B cell (primary cell): ENCODE results near the gene GAP43. TPM values are rescaled to one million over a fixed set of nuclear protein-coding genes. Genes with fewer than 3 reads are reported as not detected.

Experiments used
- ATAC-seq: fragments of 200-7000 bp; cut with Tn5 transposase; one replicate; pipeline ENCODE4 v1.10.0; 2021; ENCODE audit warnings: low read depth, mild to moderate bottlenecking, moderate number of reproducible peaks, moderate library complexity
- CTCF ChIA-PET: fragments of 350-600 bp; sonication (Branson Sonifier 250); formaldehyde crosslinking; loops from one replicate; lab custom pipeline; 2021; ENCODE audit warnings: antibody characterized with exemption, inconsistent platforms; lab: Charles Lee
- POLR2A ChIA-PET: fragments of 350-600 bp; sonication (Branson Sonifier 250); formaldehyde crosslinking; loops from one replicate; lab custom pipeline; 2021; ENCODE audit warnings: antibody characterized with exemption; lab: Charles Lee
- DNase-seq: peaks from one replicate; pipeline ENCODE4 v3.0.0; 2013
- H2AFZ ChIP-seq: 2 replicates; pipeline ENCODE4 v1.6.1; 2012; ENCODE audit warnings: mild to moderate bottlenecking, low read depth, low read length; ENCODE audit not compliant: insufficient read depth, poor library complexity, severe bottlenecking
- H3K27ac ChIP-seq, 2 donors: 1 replicate in 1 of 2; 2 replicates in 1 of 2; pipeline ENCODE4 v1.5.1; 2012 to 2013; ENCODE audit warnings: low read length in 2 of 2, mild to moderate bottlenecking in 2 of 2, moderate library complexity in 1 of 2
- H3K27me3 ChIP-seq, 4 experiments: fragments of 200-600 bp in 1 of 4; sonication (generic) in 1 of 4; replicated peaks in 1 of 4; 1 replicate in 2 of 4; 2 replicates in 2 of 4; pipeline versions ENCODE4 v1.6.1 to v1.7.0; 2013 to 2016; ENCODE audit warnings: low read length in 3 of 4, mild to moderate bottlenecking in 2 of 4, mixed read lengths in 1 of 4, moderate library complexity in 1 of 4; ENCODE audit not compliant: insufficient read depth in 4 of 4, control insufficient read depth in 3 of 4; ENCODE audit errors: control extremely low read depth in 1 of 4
- H3K36me3 ChIP-seq, 2 experiments: replicated peaks in 1 of 2; 1 replicate in 1 of 2; 2 replicates in 1 of 2; pipeline versions ENCODE4 v1.6.1 to v1.7.1; 2013; ENCODE audit warnings: low read length in 1 of 2; ENCODE audit not compliant: insufficient read depth in 2 of 2, control insufficient read depth in 1 of 2; ENCODE audit errors: control extremely low read depth in 1 of 2, extremely low read depth in 1 of 2
- H3K4me1 ChIP-seq, 2 donors: fragments of 200-600 bp in 1 of 2; sonication (generic) in 1 of 2; 1 replicate in 1 of 2; 2 replicates in 1 of 2; pipeline versions ENCODE4 v1.5.1 to v1.6.1; 2013 to 2017; ENCODE audit warnings: low read length in 2 of 2; ENCODE audit not compliant: control insufficient read depth in 2 of 2, insufficient read depth in 2 of 2
- H3K4me2 ChIP-seq: replicated peaks from 2 replicates; pipeline ENCODE3; 2012; ENCODE audit warnings: mild to moderate bottlenecking, low read depth, low read length; ENCODE audit not compliant: poor library complexity, severe bottlenecking
- H3K4me3 ChIP-seq, 5 experiments: fragments of 200-600 bp in 1 of 5; sonication (generic) in 1 of 5; 1 replicate in 3 of 5; 2 replicates in 2 of 5; pipeline versions ENCODE4 v1.5.1 to v1.7.0; 2011 to 2016; ENCODE audit warnings: low read length in 4 of 5, mild to moderate bottlenecking in 4 of 5, low read depth in 2 of 5, control low read depth in 1 of 5, moderate library complexity in 1 of 5; ENCODE audit not compliant: insufficient read depth in 1 of 5; ENCODE audit errors: control extremely low read depth in 1 of 5, extremely low read depth in 1 of 5
- H3K79me2 ChIP-seq: fragments of 200-600 bp; sonication (generic); one replicate; pipeline ENCODE4 v1.6.0; 2016; ENCODE audit warnings: low read length; ENCODE audit not compliant: control insufficient read depth, insufficient read depth
- H3K9ac ChIP-seq: fragments of 200-600 bp; sonication (generic); 2 replicates; pipeline ENCODE4 v1.6.1; 2017; ENCODE audit warnings: mild to moderate bottlenecking, low read length, moderate library complexity
- H3K9me3 ChIP-seq, 3 donors: one replicate each; pipeline versions ENCODE4 v1.6.1 to v1.7.1; 2013; ENCODE audit warnings: low read length in 2 of 3; ENCODE audit not compliant: control insufficient read depth in 2 of 3, insufficient read depth in 1 of 3; ENCODE audit errors: control extremely low read depth in 1 of 3
- H4K20me1 ChIP-seq: 2 replicates; pipeline ENCODE4 v1.6.0; 2012; ENCODE audit warnings: mild to moderate bottlenecking, low read length; ENCODE audit not compliant: insufficient read depth, control insufficient read depth, poor library complexity, severe bottlenecking
- H3K27ac Mint-ChIP-seq: one replicate; pipeline ENCODE4 v1.8.0; 2021; ENCODE audit warnings: mixed read lengths
- H3K27me3 Mint-ChIP-seq: one replicate; pipeline ENCODE4 v1.8.0; 2021; ENCODE audit warnings: mixed read lengths
- H3K4me1 Mint-ChIP-seq: one replicate; pipeline ENCODE4 v1.8.0; 2021; ENCODE audit warnings: mixed read lengths
- H3K4me3 Mint-ChIP-seq: one replicate; pipeline ENCODE4 v1.8.0; 2021; ENCODE audit warnings: mixed read lengths
- H3K9me3 Mint-ChIP-seq: one replicate; pipeline ENCODE4 v1.8.0; 2022; ENCODE audit warnings: mixed read lengths; ENCODE audit not compliant: insufficient read depth
- EZH2 ChIP-seq: IDR thresholded peaks from 2 replicates; pipeline ENCODE4 v1.6.1; 2012; ENCODE audit warnings: borderline replicate concordance, low read depth, mild to moderate bottlenecking, moderate library complexity, low read length; ENCODE audit not compliant: insufficient read depth, poor library complexity, severe bottlenecking
- WGBS: methylation state at CpG from one replicate; pipeline ENCODE4 v1.1.5; 2013; ENCODE audit warnings: missing lambda C conversion rate; ENCODE audit not compliant: insufficient coverage; 5-methylcytosine and 5-hydroxymethylcytosine counted together
- intact Hi-C: fragments of 100-400 bp; cut with micrococcal nuclease; formaldehyde crosslinking; loops from one replicate; pipeline ENCODE4 v1.10.0; 2022
- polyA plus RNA-seq: library from polyadenylated mRNA; depleted of rRNA; stranded (reverse); fragments of >200 nt; gene quantifications from 2 replicates; pipeline ENCODE4 v1.2.3, GENCODE V29; 2012
- total RNA-seq, 2 donors: library from RNA; stranded (reverse); fragments of 120-200 nt in 1 of 2; gene quantifications; 1 replicate in 1 of 2; 2 replicates in 1 of 2; pipeline versions ENCODE4 v1.2.3 to v1.2.4, GENCODE V29; 2013 to 2022
- TF ChIP-seq, protein P1 (sequence below): fragments of 200-600 bp; IDR thresholded peaks from one replicate; pipeline ENCODE4 v1.8.0; 2022; ENCODE audit warnings: antibody characterized with exemption, mild to moderate bottlenecking

The GAP43 gene
- total and polyA plus RNA-seq, 2 donors (not counting 1 experiment from before 2014, with no cell fraction given), result 0.04 TPM; not detected in 1

DNA sequence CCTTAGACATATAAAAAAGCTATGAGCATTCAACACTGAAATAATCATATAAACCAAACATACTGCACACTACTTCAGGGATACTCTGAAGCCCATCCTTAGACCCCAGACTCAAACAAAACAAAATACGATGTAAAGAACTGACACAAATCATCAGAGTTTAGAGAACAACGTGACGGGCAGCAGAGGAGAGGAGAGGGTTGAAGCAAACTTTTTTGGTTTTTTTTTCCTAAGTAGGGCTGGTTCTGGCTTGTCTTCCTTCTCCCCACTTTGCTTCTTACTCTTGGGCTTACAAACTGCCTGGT, 34.7 kb downstream of the GAP43 start:
- H3K9me3 Mint-ChIP-seq, result no peaks in the 10 kb centered on the region
- Histone ChIP-seq H3K4me2 (peak overlapping the region; percentile 78), H4K20me1 (no peaks in the 10 kb centered on the region), H3K4me3 (peak overlapping the region; percentile 66 to 93 (median 70)), H3K27me3 (no peaks in the 10 kb centered on the region), H3K9me3 (no peaks in the 10 kb centered on the region), H3K27ac (peak overlapping the region; percentile 88 to 93), H3K36me3 (no peaks in the 10 kb centered on the region), H3K79me2 (no peaks in the 10 kb centered on the region), H3K4me1 (peaks cover 14 to 38% of the 10 kb centered on the region in 2 donors), H2AFZ (peak overlapping the region; percentile 94), H3K9ac (peak overlapping the region; percentile 92)
- POLR2A ChIA-PET, result no interaction called here
- ATAC-seq (no peak), DNase-seq (no peak)
- H3K4me3 Mint-ChIP-seq, result peak overlapping the region; percentile 94
- TF ChIP-seq, protein P1, sequence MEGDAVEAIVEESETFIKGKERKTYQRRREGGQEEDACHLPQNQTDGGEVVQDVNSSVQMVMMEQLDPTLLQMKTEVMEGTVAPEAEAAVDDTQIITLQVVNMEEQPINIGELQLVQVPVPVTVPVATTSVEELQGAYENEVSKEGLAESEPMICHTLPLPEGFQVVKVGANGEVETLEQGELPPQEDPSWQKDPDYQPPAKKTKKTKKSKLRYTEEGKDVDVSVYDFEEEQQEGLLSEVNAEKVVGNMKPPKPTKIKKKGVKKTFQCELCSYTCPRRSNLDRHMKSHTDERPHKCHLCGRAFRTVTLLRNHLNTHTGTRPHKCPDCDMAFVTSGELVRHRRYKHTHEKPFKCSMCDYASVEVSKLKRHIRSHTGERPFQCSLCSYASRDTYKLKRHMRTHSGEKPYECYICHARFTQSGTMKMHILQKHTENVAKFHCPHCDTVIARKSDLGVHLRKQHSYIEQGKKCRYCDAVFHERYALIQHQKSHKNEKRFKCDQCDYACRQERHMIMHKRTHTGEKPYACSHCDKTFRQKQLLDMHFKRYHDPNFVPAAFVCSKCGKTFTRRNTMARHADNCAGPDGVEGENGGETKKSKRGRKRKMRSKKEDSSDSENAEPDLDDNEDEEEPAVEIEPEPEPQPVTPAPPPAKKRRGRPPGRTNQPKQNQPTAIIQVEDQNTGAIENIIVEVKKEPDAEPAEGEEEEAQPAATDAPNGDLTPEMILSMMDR, result no peak
- no peak for TF ChIP-seq EZH2
- no peaks in the 10 kb centered on the region for H3K27me3 Mint-ChIP-seq
- peaks cover 40% of the 10 kb centered on the region for H3K4me1 Mint-ChIP-seq
- CTCF ChIA-PET, result interaction anchor here (0.7 to 1.1 kb wide), 2 partner anchors 60 to 126 kb away, joined by 3 to 5 read pairs; no protein-coding TSS in a partner anchor
- WGBS, result no CpG with 5 or more reads among the region's 3 CpGs
- intact Hi-C loops, result loop anchor here (1.0 to 10.0 kb wide), 4 partner anchors 35 to 511 kb away; partner anchors contain the start of gene ZBTB20
- H3K27ac Mint-ChIP-seq, result peak overlapping the region; percentile 100

DNA sequence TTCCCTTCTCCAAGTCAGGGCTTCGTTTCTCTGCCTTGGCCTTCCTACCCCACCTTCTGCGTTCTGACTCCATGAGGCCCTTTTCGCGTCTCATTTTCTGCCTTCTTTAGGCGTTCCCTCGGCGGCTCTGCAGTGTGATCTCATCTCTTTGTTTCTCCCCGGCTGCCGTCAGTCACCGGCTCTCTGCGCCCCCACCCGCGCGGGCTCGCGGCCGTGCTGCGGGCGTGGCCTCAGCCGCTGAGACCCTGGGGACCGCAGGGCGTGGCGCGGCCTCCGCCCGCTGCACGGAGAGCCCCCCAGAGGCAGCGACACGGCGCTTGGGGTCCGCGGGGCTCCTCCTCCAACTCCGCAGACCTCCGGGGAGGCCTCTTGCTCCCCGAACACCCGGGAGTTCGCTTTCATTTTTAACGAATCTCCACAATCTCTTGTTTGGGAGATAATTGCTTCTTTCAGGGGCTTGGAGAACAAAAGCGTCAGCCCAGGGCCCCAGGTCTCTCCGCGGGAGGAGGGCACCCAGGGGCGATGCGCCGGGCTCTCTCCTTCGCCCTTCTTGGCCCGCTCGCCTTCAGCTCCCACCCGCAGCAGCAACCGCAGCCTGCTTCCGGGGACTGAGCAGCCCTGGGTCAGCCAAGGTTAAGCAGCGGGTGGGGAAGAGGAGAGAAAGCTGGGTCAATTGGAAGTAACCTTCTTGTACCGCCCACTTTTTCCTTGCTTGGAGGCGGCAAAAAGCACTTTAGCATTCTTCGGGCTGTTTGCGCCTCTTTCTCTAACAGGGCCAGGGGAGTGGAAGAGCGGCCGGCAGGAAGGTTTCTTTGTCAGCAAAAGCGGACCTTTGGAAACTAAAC, 35.2 kb downstream of the GAP43 start:
- DNase-seq, result peak; percentile 86
- H3K79me2 ChIP-seq, result no peaks in the 10 kb centered on the region
- H3K9me3 ChIP-seq, result no peaks in the 10 kb centered on the region
- ChIA-PET CTCF (interaction anchor here (0.6 to 1.4 kb wide), 6 partner anchors 15 to 125 kb away, joined by 3 to 5 read pairs (median 3); no protein-coding TSS in a partner anchor), POLR2A (interaction anchor here (0.5 to 1.1 kb wide), 3 partner anchors 125 to 513 kb away, joined by 4 to 5 read pairs (median 4); no protein-coding TSS in a partner anchor)
- Mint-ChIP-seq H3K4me3 (peak overlapping the region; percentile 94), H3K9me3 (no peaks in the 10 kb centered on the region), H3K27me3 (no peaks in the 10 kb centered on the region), H3K4me1 (peaks cover 39% of the 10 kb centered on the region), H3K27ac (peak overlapping the region; percentile 100)
- H3K27ac ChIP-seq, result peak overlapping the region; percentile 88 to 93
- peak overlapping the region; percentile 66 to 93 (median 70) for H3K4me3 ChIP-seq
- peak; percentile 97 for ATAC-seq
- peak overlapping the region; percentile 94 for H2AFZ ChIP-seq
- H3K9ac ChIP-seq, result peak overlapping the region; percentile 92
- H3K36me3 ChIP-seq, result no peaks in the 10 kb centered on the region
- H3K4me1 ChIP-seq, result peaks cover 14 to 33% of the 10 kb centered on the region in 2 donors
- intact Hi-C loops, result loop anchor here (1.0 to 10.0 kb wide), 4 partner anchors 34 to 511 kb away; partner anchors contain the start of gene ZBTB20
- TF ChIP-seq EZH2, result no peak
- TF ChIP-seq, protein P1, result no peak
- no peaks in the 10 kb centered on the region for H4K20me1 ChIP-seq
- H3K27me3 ChIP-seq, result no peaks in the 10 kb centered on the region
- WGBS, result under 1% methylated on average over 58 of the region's 58 CpGs
- peak overlapping the region; percentile 78 for H3K4me2 ChIP-seq
